ENCODE data around the gene ABLIM2. TPM values are rescaled to one million over a fixed set of nuclear protein-coding genes. Genes with fewer than 3 reads are reported as not detected.

The ABLIM2 gene
- total and polyA plus RNA-seq, 10 of the 15 experiments (the other 5 are each of a cell fraction or from before 2014, with no cell fraction given) = 0.03 to 0.15 (median 0.05) TPM; not detected in 7

GRCh38 chr4:8076023-8076422 is 82.6 kb downstream of the ABLIM2 start:
- POLR2A ChIA-PET = no interaction called here
- TF ChIP-seq RCOR1 (conservative IDR thresholded peaks at IDR 0.05; ENCODE audit: low read depth, low read length) (no peak), PAX8 (IDR thresholded peaks at IDR 0.05) (no peak), POLR2AphosphoS5 (IDR thresholded peaks at IDR 0.05; ENCODE audit: low read length) (no peak), SUPT20H (IDR thresholded peaks at IDR 0.05; ENCODE audit: borderline replicate concordance, control insufficient read depth, low read depth, low read length) (no peak), RFX5 (IDR thresholded peaks at IDR 0.05; ENCODE audit: low read depth, low read length) (no peak), ZBTB40 (IDR thresholded peaks at IDR 0.05; ENCODE audit: borderline replicate concordance) (no peak), ESRRA (IDR thresholded peaks at IDR 0.05; ENCODE audit: low read length) (no peak), BRCA1 (IDR thresholded peaks at IDR 0.05; ENCODE audit: low read depth, low read length) (no peak), TCF12 (IDR thresholded peaks at IDR 0.05; ENCODE audit: low read depth, low read length) (no peak), ZBTB4 (CRISPR knock-in tag; IDR thresholded peaks at IDR 0.05) (no peak), RBBP5 (conservative IDR thresholded peaks at IDR 0.05) (no peak), PRDM15 (CRISPR knock-in tag; IDR thresholded peaks at IDR 0.05) (no peak)

More at GRCh38 chr4:8076023-8076422, 82.6 kb downstream of the ABLIM2 start:
- no peak for ATAC-seq
- no peaks in the 10 kb centered on the region for H3K4me1 ChIP-seq (ENCODE audit: control insufficient read depth, insufficient read depth, low read length)
- H3K79me2 ChIP-seq (ENCODE audit: control insufficient read depth, insufficient read depth, low read length) = no peaks in the 10 kb centered on the region
- no TSS peak for BruUV-seq (replicated peaks)
- no peak overlapping the region for H2AFZ ChIP-seq (ENCODE audit: control insufficient read depth, low read depth, low read length)
- ChIA-PET CTCF (no interaction called here), SMC1A (ENCODE audit: uncharacterized antibody, unreplicated experiment) (no interaction called here), RAD21 (ENCODE audit: unreplicated experiment) (no interaction called here)
- no peaks in the 10 kb centered on the region for H4K20me1 ChIP-seq (ENCODE audit: control insufficient read depth, insufficient read depth)
- no peak overlapping the region for H3K9ac ChIP-seq (ENCODE audit: control insufficient read depth, insufficient read depth, low read length)
- H3K36me3 ChIP-seq (ENCODE audit: control insufficient read depth in 2 of 2, insufficient read depth in 2 of 2, low read length in 1 of 2) = no peaks in the 10 kb centered on the region
- H3K27ac ChIP-seq (ENCODE audit: control insufficient read depth, insufficient read depth) = no peak overlapping the region
- DNase-seq (ENCODE audit: low read depth, low spot score) = no peak
- in situ Hi-C loops (cut with MboI) (no loop called here), intact Hi-C loops (cut with micrococcal nuclease; ENCODE audit: unreplicated experiment) (no loop called here)
- H3K9me3 ChIP-seq (replicated peaks; ENCODE audit: control insufficient read depth, insufficient read depth, low read length) = no peaks in the 10 kb centered on the region
- no peak overlapping the region for H3K4me3 ChIP-seq
- FAIRE-seq = no peak
- no peaks in the 10 kb centered on the region; a peak in 2 of 4 replicates for H3K27me3 ChIP-seq (replicated peaks in 1 of 2; ENCODE audit: control insufficient read depth in 2 of 2, insufficient read depth in 2 of 2, low read length in 1 of 2)
- H3K4me2 ChIP-seq (ENCODE audit: control insufficient read depth, insufficient read depth) = no peak overlapping the region
- 40% methylated on average over 7 of the region's 7 CpGs for WGBS (ENCODE audit: insufficient coverage, insufficient replicate concordance, low lambda C conversion rate, missing lambda C conversion rate)
